Measurements from ENCODE around the gene MAG.

Gene MAG

DNA sequence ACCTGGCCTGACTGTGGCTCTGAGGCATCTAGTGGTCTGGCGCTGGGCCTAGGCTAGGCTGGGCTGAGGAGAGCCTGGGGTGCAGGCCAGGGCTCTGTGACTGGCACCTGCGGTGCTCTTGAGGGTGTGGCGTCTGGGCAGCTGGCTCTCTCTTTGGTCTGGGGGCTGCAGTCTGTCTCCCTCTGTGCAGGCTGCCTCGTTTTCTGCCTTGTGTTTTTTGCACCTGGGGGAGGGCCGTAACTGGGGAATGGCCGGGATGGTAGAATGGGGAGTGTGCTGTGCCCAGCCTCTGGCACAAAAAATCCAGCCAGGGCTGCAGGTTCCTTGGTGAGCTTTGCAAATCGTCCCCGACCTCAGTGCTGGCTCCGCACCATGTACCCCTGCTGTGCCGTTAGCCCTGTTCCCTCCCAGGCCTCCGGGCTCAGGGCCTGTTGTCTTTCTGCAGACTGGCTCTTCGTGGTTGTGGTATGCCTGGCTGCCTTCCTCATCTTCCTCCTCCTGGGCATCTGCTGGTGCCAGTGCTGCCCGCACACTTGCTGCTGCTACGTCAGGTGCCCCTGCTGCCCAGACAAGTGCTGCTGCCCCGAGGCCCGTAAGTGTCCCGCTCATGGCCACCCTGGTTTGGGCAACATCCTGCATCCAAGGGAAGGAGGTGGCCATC is 29.7 kb upstream of the MAG start:
- Histone ChIP-seq H3K27ac (no peak overlapping the region), H3K36me3 (ENCODE audit: insufficient read depth, low read length) (no peaks in the 10 kb centered on the region), H3K9ac (ENCODE audit: insufficient read length) (no peak overlapping the region), H3K4me3 (no peak overlapping the region), H3K9me3 (ENCODE audit: low read depth, low read length) (no peaks in the 10 kb centered on the region)
- TF ChIP-seq EZH2 (IDR thresholded peaks at IDR 0.05): no peak
- TF ChIP-seq FOXP2 (optimal IDR thresholded peaks at IDR 0.05; ENCODE audit: control extremely low read depth, extremely low read length, insufficient read depth): no peak
- TF ChIP-seq POLR2AphosphoS5 (IDR thresholded peaks at IDR 0.05; ENCODE audit: borderline replicate concordance, low read depth, low read length): no peak
- DNase-seq (ENCODE audit: low read depth, low spot score): no peak

DNA sequence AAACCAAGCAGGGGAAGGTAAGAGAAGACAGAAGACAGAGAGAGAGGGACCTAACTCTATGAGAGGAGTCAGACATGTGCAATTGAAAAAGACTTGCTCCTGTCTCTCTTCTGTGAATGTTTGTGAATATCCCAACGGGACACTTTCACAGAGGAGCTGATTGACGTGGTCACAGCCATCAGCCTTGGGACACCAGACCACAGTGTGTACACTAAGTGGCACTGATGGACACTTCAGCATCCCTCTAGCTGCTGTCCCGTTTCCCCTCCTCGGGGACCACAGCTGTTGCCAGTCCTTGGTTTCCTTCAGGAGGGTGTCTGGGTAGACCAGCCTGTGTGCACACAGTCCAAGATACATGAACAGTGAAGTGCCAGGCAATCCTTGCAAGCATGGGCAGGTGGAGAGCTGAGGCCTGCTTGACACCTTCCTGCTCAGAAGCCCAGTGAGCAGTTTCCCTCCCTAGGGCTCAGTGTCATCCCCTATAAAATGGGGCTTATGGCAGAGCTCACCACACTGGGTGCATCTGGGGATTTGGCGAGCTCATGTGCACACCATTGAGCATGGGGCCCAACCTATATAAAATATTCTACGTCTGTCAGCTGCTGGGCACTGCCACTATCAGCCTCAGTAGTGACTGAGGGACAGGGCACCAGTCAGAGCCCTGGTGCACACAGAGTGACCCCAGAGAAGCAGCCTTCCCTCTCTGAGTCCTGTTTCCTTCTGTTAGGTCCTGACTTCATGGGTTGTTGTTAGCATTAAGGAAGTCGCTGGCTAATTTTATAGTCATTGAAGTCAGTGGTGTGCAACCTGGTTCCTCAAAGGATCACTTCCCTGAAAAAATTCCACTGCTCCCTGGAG is 27.5 kb upstream of the MAG start:
- Histone ChIP-seq H3K9ac (ENCODE audit: insufficient read length) (no peak overlapping the region), H3K9me3 (ENCODE audit: low read depth, low read length) (no peaks in the 10 kb centered on the region), H3K36me3 (ENCODE audit: insufficient read depth, low read length) (no peaks in the 10 kb centered on the region), H3K27ac (no peak overlapping the region), H3K4me3 (no peak overlapping the region)
- TF ChIP-seq FOXP2 (optimal IDR thresholded peaks at IDR 0.05; ENCODE audit: control extremely low read depth, extremely low read length, insufficient read depth) (no peak), POLR2AphosphoS5 (IDR thresholded peaks at IDR 0.05; ENCODE audit: borderline replicate concordance, low read depth, low read length) (no peak; the same call in 1 of the 2 replicates), EZH2 (IDR thresholded peaks at IDR 0.05) (no peak)
- DNase-seq (ENCODE audit: low read depth, low spot score): no peak

DNA sequence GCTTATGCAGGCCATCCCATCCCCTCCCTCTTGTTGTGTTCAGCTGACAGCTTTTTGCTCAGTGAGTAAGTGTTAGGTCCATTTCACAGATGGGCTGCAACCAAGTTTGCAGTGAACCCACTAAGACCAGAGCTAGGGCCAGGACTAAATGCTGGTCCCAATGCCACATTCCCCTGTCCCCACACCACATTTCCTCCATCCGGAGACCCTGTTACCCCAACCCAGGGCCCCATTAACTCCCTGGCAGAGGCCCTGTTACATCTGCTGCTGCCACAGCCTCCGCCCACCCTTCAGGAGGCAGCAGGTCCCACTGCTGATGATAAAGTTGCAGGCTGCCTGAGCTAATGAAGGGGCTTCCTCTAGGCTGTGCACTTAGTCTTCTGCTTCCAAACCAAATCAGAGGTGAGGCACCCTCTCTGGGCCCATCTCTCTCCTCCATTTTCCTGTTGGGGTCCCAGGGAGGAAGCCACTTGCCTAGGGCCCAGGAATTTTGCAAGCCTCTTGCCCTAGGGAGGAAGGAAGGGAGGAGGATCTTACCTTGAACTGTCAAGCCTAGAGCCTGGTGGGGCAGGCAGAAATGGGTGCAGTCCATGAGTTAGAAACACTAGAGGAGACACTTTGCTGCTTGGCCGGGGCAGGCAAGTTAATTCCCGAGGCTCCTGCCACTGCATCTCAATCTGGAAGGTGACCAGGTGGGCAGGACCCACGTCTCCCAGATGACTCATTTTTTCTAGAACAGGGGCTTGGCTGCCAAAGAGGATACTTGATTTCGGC is 26.6 kb upstream of the MAG start:
- TF ChIP-seq FOXP2 (optimal IDR thresholded peaks at IDR 0.05; ENCODE audit: control extremely low read depth, extremely low read length, insufficient read depth): no peak
- no peak; the same call in 1 of the 2 replicates for TF ChIP-seq POLR2AphosphoS5 (IDR thresholded peaks at IDR 0.05; ENCODE audit: borderline replicate concordance, low read depth, low read length)
- no peak for TF ChIP-seq EZH2 (IDR thresholded peaks at IDR 0.05)

DNA sequence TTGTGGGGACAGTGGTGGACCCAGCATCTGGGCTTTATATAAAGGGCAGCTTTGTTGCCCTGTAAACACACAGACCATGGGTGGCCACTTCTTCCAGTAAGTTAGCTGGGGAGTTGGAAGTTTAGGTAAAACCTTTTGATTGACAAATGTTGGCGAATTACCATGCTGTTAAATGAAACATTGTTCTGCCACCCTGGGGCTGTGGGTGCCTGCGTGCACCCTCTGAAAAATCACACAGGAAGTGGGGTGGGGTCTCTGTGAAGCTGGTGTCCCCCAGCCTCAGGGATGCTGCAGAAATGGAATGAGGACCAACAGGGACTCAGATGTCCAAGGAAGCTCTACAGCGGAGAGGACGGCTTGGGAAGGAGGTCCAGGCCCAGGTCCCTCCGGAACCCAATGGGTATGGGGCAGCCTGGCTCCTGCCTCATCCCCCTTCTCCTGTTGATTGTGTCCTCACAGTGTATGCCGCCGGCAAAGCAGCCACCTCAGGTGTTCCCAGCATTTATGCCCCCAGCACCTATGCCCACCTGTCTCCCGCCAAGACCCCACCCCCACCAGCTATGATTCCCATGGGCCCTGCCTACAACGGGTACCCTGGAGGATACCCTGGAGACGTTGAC is 26.0 kb upstream of the MAG start:
- Histone ChIP-seq H3K9me3 (ENCODE audit: low read depth, low read length) (no peaks in the 10 kb centered on the region), H3K36me3 (ENCODE audit: insufficient read depth, low read length) (peaks cover 9% of the 10 kb centered on the region; the same call in 1 of the 2 replicates), H3K9ac (ENCODE audit: insufficient read length) (no peak overlapping the region), H3K27ac (no peak overlapping the region), H3K4me3 (no peak overlapping the region)
- TF ChIP-seq EZH2 (IDR thresholded peaks at IDR 0.05) (no peak), FOXP2 (optimal IDR thresholded peaks at IDR 0.05; ENCODE audit: control extremely low read depth, extremely low read length, insufficient read depth) (no peak), POLR2AphosphoS5 (IDR thresholded peaks at IDR 0.05; ENCODE audit: borderline replicate concordance, low read depth, low read length) (no peak)
- DNase-seq (ENCODE audit: low read depth, low spot score): no peak

More for the DNA sequence above, 26.6 kb upstream of the MAG start:
- H3K9me3 ChIP-seq (ENCODE audit: low read depth, low read length): no peaks in the 10 kb centered on the region
- no peak overlapping the region for H3K27ac ChIP-seq
- H3K4me3 ChIP-seq: no peak overlapping the region
- no peak for DNase-seq (ENCODE audit: low read depth, low spot score)
- peaks cover 2% of the 10 kb centered on the region; the same call in 1 of the 2 replicates for H3K36me3 ChIP-seq (ENCODE audit: insufficient read depth, low read length)
- no peak overlapping the region for H3K9ac ChIP-seq (ENCODE audit: insufficient read length)

DNA sequence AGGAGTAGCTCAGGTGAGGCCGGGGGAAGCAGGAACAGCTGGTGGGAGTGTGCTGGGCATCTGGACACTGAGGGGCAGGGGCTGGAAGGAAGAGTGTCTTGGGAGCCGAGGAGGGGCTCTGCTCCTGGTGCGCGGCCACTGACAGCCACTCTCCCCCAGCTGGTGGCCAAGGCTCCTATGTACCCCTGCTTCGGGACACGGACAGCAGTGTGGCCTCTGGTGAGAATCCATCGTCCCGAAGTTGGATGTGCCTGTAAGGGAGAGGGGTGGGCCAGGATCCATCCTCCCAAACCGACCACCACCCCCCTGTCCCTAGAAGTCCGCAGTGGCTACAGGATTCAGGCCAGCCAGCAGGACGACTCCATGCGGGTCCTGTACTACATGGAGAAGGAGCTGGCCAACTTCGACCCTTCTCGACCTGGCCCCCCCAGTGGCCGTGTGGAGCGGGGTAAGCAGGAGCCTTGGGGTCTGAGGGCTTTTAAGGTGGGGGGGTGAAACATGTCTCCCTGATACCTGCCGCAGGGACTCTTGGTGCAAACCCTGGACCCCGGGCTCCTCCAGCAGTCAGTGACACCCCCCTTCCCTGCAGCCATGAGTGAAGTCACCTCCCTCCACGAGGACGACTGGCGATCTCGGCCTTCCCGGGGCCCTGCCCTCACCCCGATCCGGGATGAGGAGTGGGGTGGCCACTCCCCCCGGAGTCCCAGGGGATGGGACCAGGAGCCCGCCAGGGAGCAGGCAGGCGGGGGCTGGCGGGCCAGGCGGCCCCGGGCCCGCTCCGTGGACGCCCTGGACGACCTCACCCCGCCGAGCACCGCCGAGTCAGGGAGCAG is 25.2 kb upstream of the MAG start:
- Histone ChIP-seq H3K36me3 (ENCODE audit: insufficient read depth, low read length) (peaks cover 16% of the 10 kb centered on the region; the same call in 1 of the 2 replicates), H3K27ac (no peak overlapping the region), H3K9me3 (ENCODE audit: low read depth, low read length) (no peaks in the 10 kb centered on the region), H3K9ac (ENCODE audit: insufficient read length) (peak overlapping the region; percentile 98), H3K4me3 (peak overlapping the region; percentile 97)
- no peak for TF ChIP-seq EZH2 (IDR thresholded peaks at IDR 0.05)
- no peak for TF ChIP-seq FOXP2 (optimal IDR thresholded peaks at IDR 0.05; ENCODE audit: control extremely low read depth, extremely low read length, insufficient read depth)
- no peak for TF ChIP-seq POLR2AphosphoS5 (IDR thresholded peaks at IDR 0.05; ENCODE audit: borderline replicate concordance, low read depth, low read length)
- DNase-seq (ENCODE audit: low read depth, low spot score): no peak

DNA sequence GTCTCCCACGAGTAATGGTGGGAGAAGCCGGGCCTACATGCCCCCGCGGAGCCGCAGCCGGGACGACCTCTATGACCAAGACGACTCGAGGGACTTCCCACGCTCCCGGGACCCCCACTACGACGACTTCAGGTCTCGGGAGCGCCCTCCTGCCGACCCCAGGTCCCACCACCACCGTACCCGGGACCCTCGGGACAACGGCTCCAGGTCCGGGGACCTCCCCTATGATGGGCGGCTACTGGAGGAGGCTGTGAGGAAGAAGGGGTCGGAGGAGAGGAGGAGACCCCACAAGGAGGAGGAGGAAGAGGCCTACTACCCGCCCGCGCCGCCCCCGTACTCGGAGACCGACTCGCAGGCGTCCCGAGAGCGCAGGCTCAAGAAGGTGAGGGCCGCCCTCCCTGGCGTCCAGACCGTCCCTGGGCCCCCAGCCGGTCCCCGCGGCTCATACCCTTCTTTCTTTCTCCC is 24.6 kb upstream of the MAG start:
- Histone ChIP-seq H3K27ac (peak overlapping the region; percentile 84), H3K36me3 (ENCODE audit: insufficient read depth, low read length) (peaks cover 20% of the 10 kb centered on the region; the same call in 1 of the 2 replicates), H3K9me3 (ENCODE audit: low read depth, low read length) (no peaks in the 10 kb centered on the region), H3K9ac (ENCODE audit: insufficient read length) (peak overlapping the region; percentile 98), H3K4me3 (peak overlapping the region; percentile 97)
- no peak for TF ChIP-seq FOXP2 (optimal IDR thresholded peaks at IDR 0.05; ENCODE audit: control extremely low read depth, extremely low read length, insufficient read depth)
- TF ChIP-seq EZH2 (IDR thresholded peaks at IDR 0.05): no peak
- TF ChIP-seq POLR2AphosphoS5 (IDR thresholded peaks at IDR 0.05; ENCODE audit: borderline replicate concordance, low read depth, low read length): peak; percentile 27; the same call in 1 of the 2 replicates
- DNase-seq (ENCODE audit: low read depth, low spot score): no peak

All from SK-N-MC (cell line).